CD14-positive monocyte (primary cell): Measurements from ENCODE around the gene SUCLG2. TPM values are rescaled to one million over a fixed set of nuclear protein-coding genes. Genes with fewer than 3 reads are reported as not detected.

Source experiments
- DNase-seq, 3 donors: peaks; one replicate each; pipeline ENCODE4 v3.0.0-alpha.2; 2011 to 2022
- H2AFZ ChIP-seq: 2 replicates; pipeline ENCODE4 v1.6.0; 2012; ENCODE audit warnings: mild to moderate bottlenecking, low read depth, low read length, inconsistent platforms; ENCODE audit not compliant: insufficient read depth, poor library complexity, severe bottlenecking
- H3K27ac ChIP-seq, 2 donors: 1 replicate in 1 of 2; 2 replicates in 1 of 2; pipeline ENCODE4 v1.5.1; 2012 to 2013; ENCODE audit warnings: low read length in 2 of 2, control low read depth in 1 of 2, inconsistent platforms in 1 of 2, low read depth in 1 of 2, mild to moderate bottlenecking in 1 of 2
- H3K27me3 ChIP-seq, 2 donors: one replicate each; pipeline versions ENCODE4 v1.6.0 to v1.6.1; 2011 to 2013; ENCODE audit warnings: low read length in 2 of 2; ENCODE audit not compliant: control insufficient read depth in 2 of 2, insufficient read depth in 2 of 2
- H3K36me3 ChIP-seq, 2 donors: replicated peaks in 1 of 2; 1 replicate in 1 of 2; 2 replicates in 1 of 2; pipeline versions ENCODE4 v1.5.1 to v1.6.1; 2012 to 2013; ENCODE audit warnings: low read length in 2 of 2, control low read depth in 1 of 2, inconsistent platforms in 1 of 2, mild to moderate bottlenecking in 1 of 2; ENCODE audit not compliant: insufficient read depth in 2 of 2, control insufficient read depth in 1 of 2
- H3K4me1 ChIP-seq, 2 donors: 1 replicate in 1 of 2; 2 replicates in 1 of 2; pipeline versions ENCODE4 v1.5.1 to v1.6.1; 2012 to 2013; ENCODE audit warnings: low read length in 2 of 2, control low read depth in 1 of 2, inconsistent platforms in 1 of 2, mild to moderate bottlenecking in 1 of 2, moderate library complexity in 1 of 2; ENCODE audit not compliant: insufficient read depth in 2 of 2, control insufficient read depth in 1 of 2
- H3K4me2 ChIP-seq: replicated peaks from 2 replicates; pipeline ENCODE3; 2012; ENCODE audit warnings: low read length, moderate library complexity, mild to moderate bottlenecking; ENCODE audit not compliant: poor library complexity, severe bottlenecking; ENCODE audit errors: extremely low read depth
- H3K4me3 ChIP-seq, 3 experiments: fragments of 200-600 bp in 1 of 3; sonication (generic) in 1 of 3; replicated peaks in 1 of 3; 1 replicate in 2 of 3; 2 replicates in 1 of 3; pipeline ENCODE4 v1.5.1; 2011 to 2013; ENCODE audit warnings: low read length in 3 of 3, mild to moderate bottlenecking in 3 of 3, control low read depth in 2 of 3, low read depth in 2 of 3, inconsistent platforms in 1 of 3, moderate library complexity in 1 of 3
- H3K79me2 ChIP-seq: 2 replicates; pipeline ENCODE4 v1.6.0; 2012; ENCODE audit warnings: mild to moderate bottlenecking, control low read depth, inconsistent platforms, low read length, moderate library complexity; ENCODE audit not compliant: insufficient read depth
- H3K9ac ChIP-seq: 2 replicates; pipeline ENCODE4 v1.6.0; 2017; ENCODE audit warnings: low read length, mild to moderate bottlenecking; ENCODE audit not compliant: insufficient read depth, poor library complexity, severe bottlenecking
- H3K9me3 ChIP-seq, 2 donors: replicated peaks in 1 of 2; 1 replicate in 1 of 2; 2 replicates in 1 of 2; pipeline versions ENCODE4 v1.5.1 to v1.6.1; 2012 to 2013; ENCODE audit warnings: low read length in 2 of 2, control low read depth in 1 of 2; ENCODE audit not compliant: control insufficient read depth in 1 of 2, insufficient read depth in 1 of 2
- H4K20me1 ChIP-seq: 2 replicates; pipeline ENCODE4 v1.6.0; 2012; ENCODE audit warnings: mild to moderate bottlenecking, low read length, control low read depth, moderate library complexity; ENCODE audit not compliant: insufficient read depth
- H3K27ac Mint-ChIP-seq, 7 donors: one replicate each; pipeline ENCODE4 v1.8.0; 2020; ENCODE audit warnings: mild to moderate bottlenecking in 7 of 7, mixed read lengths in 7 of 7, moderate library complexity in 6 of 7, inconsistent platforms in 2 of 7
- H3K27me3 Mint-ChIP-seq, 3 donors: one replicate each; pipeline ENCODE4 v1.8.0; 2021 to 2022; ENCODE audit warnings: low read depth in 3 of 3, mild to moderate bottlenecking in 3 of 3, mixed read lengths in 3 of 3, moderate library complexity in 3 of 3, inconsistent platforms in 1 of 3
- H3K36me3 Mint-ChIP-seq, 2 donors: one replicate each; pipeline ENCODE4 v1.8.0; 2020; ENCODE audit warnings: mixed read lengths in 2 of 2, inconsistent platforms in 1 of 2, mild to moderate bottlenecking in 1 of 2
- H3K4me1 Mint-ChIP-seq: one replicate; pipeline ENCODE4 v1.8.0; 2020; ENCODE audit warnings: mild to moderate bottlenecking, mixed read lengths
- H3K4me3 Mint-ChIP-seq, 2 donors: one replicate each; pipeline ENCODE4 v1.8.0; 2020; ENCODE audit warnings: mild to moderate bottlenecking in 2 of 2, mixed read lengths in 2 of 2, moderate library complexity in 1 of 2
- H3K9me3 Mint-ChIP-seq, 7 donors: one replicate each; pipeline ENCODE4 v1.8.0; 2020 to 2022; ENCODE audit warnings: mixed read lengths in 7 of 7, mild to moderate bottlenecking in 6 of 7, moderate library complexity in 6 of 7, inconsistent platforms in 2 of 7
- WGBS: methylation state at CpG from one replicate; pipeline ENCODE4 v1.1.5; 2013; ENCODE audit warnings: missing lambda C conversion rate; ENCODE audit not compliant: insufficient coverage; 5-methylcytosine and 5-hydroxymethylcytosine counted together
- intact Hi-C, 2 donors: fragments of 100-400 bp; cut with micrococcal nuclease; formaldehyde crosslinking; loops; one replicate each; pipeline versions ENCODE4 v1.15.0 to v1.15.1; 2023
- polyA plus RNA-seq, 3 donors: library from polyadenylated mRNA; depleted of rRNA in 1 of 3; unstranded in 2 of 3; stranded (reverse) in 1 of 3; fragments of 300-500 nt in 2 of 3; fragments of >200 nt in 1 of 3; fragmentation: Illumina TruSeq in 2 of 3; gene quantifications; 1 replicate in 2 of 3; 2 replicates in 1 of 3; pipeline ENCODE4 v1.2.3, GENCODE V29; 2012 to 2021
- TF ChIP-seq, protein P1 (sequence below): fragments of 200-600 bp; IDR thresholded peaks from one replicate; pipeline ENCODE4 v1.8.0; 2022; ENCODE audit warnings: antibody characterized with exemption, mild to moderate bottlenecking

Gene SUCLG2
- polyA plus RNA-seq, 3 donors = 10.8 to 37.5 (median 32.9) TPM

- no peaks in the 10 kb centered on the region for H3K36me3 ChIP-seq
Measured at GRCh38 chr3:67481126-67481525, 173.3 kb downstream of the SUCLG2 start.

GRCh38 chr3:67478423-67478822 lies 176.0 kb downstream of the SUCLG2 start:
- H3K79me2 ChIP-seq = no peaks in the 10 kb centered on the region
- no peak overlapping the region for H3K4me2 ChIP-seq
- H3K36me3 ChIP-seq = peaks cover 0 to 5% of the 10 kb centered on the region in 2 donors
- H3K9me3 ChIP-seq = no peaks in the 10 kb centered on the region
- no peaks in the 10 kb centered on the region for H3K4me1 ChIP-seq
- H3K9ac ChIP-seq = no peak overlapping the region
- intact Hi-C loops = no loop called here
- H3K27me3 ChIP-seq = no peaks in the 10 kb centered on the region
- Mint-ChIP-seq H3K36me3 (peaks cover 17 to 20% of the 10 kb centered on the region in 2 donors), H3K4me1 (no peaks in the 10 kb centered on the region), H3K4me3 (no peak overlapping the region), H3K27me3 (peaks cover 0 to 3% (median 0%) of the 10 kb centered on the region in 3 donors), H3K27ac (no peak overlapping the region), H3K9me3 (peaks cover 0 to 16% (median 3%) of the 10 kb centered on the region in 7 donors)
- no peak overlapping the region for H2AFZ ChIP-seq
- H3K4me3 ChIP-seq = no peak overlapping the region
- WGBS = no CpG with 5 or more reads among the region's 7 CpGs
- TF ChIP-seq, protein P1, sequence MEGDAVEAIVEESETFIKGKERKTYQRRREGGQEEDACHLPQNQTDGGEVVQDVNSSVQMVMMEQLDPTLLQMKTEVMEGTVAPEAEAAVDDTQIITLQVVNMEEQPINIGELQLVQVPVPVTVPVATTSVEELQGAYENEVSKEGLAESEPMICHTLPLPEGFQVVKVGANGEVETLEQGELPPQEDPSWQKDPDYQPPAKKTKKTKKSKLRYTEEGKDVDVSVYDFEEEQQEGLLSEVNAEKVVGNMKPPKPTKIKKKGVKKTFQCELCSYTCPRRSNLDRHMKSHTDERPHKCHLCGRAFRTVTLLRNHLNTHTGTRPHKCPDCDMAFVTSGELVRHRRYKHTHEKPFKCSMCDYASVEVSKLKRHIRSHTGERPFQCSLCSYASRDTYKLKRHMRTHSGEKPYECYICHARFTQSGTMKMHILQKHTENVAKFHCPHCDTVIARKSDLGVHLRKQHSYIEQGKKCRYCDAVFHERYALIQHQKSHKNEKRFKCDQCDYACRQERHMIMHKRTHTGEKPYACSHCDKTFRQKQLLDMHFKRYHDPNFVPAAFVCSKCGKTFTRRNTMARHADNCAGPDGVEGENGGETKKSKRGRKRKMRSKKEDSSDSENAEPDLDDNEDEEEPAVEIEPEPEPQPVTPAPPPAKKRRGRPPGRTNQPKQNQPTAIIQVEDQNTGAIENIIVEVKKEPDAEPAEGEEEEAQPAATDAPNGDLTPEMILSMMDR = no peak
- H3K27ac ChIP-seq = no peak overlapping the region
- no peaks in the 10 kb centered on the region for H4K20me1 ChIP-seq
- no peak for DNase-seq

More at GRCh38 chr3:67481126-67481525, 173.3 kb downstream of the SUCLG2 start:
- H3K4me2 ChIP-seq = no peak overlapping the region
- no peak overlapping the region for H3K27ac Mint-ChIP-seq
- intact Hi-C loops = no loop called here
- TF ChIP-seq, protein P1 = no peak
- H4K20me1 ChIP-seq = no peaks in the 10 kb centered on the region
- no peaks in the 10 kb centered on the region for H3K4me1 Mint-ChIP-seq
- WGBS = 94% methylated on average over 4 of the region's 4 CpGs
- no peak overlapping the region for H3K9ac ChIP-seq
- no peak overlapping the region for H3K4me3 Mint-ChIP-seq
- no peaks in the 10 kb centered on the region for H3K79me2 ChIP-seq
- no peaks in the 10 kb centered on the region for H3K27me3 Mint-ChIP-seq
- peaks cover 14 to 16% of the 10 kb centered on the region in 2 donors for H3K36me3 Mint-ChIP-seq
- H3K9me3 Mint-ChIP-seq = peaks cover 2 to 15% (median 3%) of the 10 kb centered on the region in 7 donors
- no peak for DNase-seq
- no peaks in the 10 kb centered on the region for H3K27me3 ChIP-seq
- no peak overlapping the region for H3K27ac ChIP-seq
- no peaks in the 10 kb centered on the region for H3K9me3 ChIP-seq
- H2AFZ ChIP-seq = no peak overlapping the region
- no peaks in the 10 kb centered on the region for H3K4me1 ChIP-seq
- no peak overlapping the region for H3K4me3 ChIP-seq
